HG03108 (cell line): ENCODE results near the gene BACH2.
"Not testable (repeated sequence)": the region's sequence is repeated elsewhere in the genome, so short reads cannot be mapped to it uniquely, and the experiment has no call there.

Experiments used
- ATAC-seq: cut with Tn5 transposase; IDR thresholded peaks from one replicate; pipeline ENCODE4 v1.9.1; 2021; ENCODE audit warnings: moderate library complexity; ENCODE audit not compliant: unreplicated experiment

Gene BACH2

GRCh38 chr6:89979481-89980119 is 317.0 kb downstream of the BACH2 start:
- no peak for ATAC-seq

GRCh38 chr6:89978749-89979145 is 317.9 kb downstream of the BACH2 start:
- ATAC-seq: no peak

GRCh38 chr6:89977808-89978748 is 318.6 kb downstream of the BACH2 start:
- no peak for ATAC-seq

GRCh38 chr6:89976694-89977020 is 320.0 kb downstream of the BACH2 start:
- ATAC-seq: no peak

- no peak for ATAC-seq
Measured at GRCh38 chr6:89975991-89976693, 320.5 kb downstream of the BACH2 start.

- no peak for ATAC-seq
Measured at GRCh38 chr6:89975366-89975765, 321.3 kb downstream of the BACH2 start.

GRCh38 chr6:89974834-89975233 is 321.8 kb downstream of the BACH2 start:
- no peak for ATAC-seq

GRCh38 chr6:89972025-89972381 is 324.6 kb downstream of the BACH2 start:
- no peak for ATAC-seq

- not testable (repeated sequence) for ATAC-seq
Measured at GRCh38 chr6:89971338-89972024, 325.2 kb downstream of the BACH2 start.

GRCh38 chr6:89970609-89971337 is 325.9 kb downstream of the BACH2 start:
- no peak for ATAC-seq

- no peak for ATAC-seq
Measured at GRCh38 chr6:89970072-89970471, 326.6 kb downstream of the BACH2 start.

- ATAC-seq: no peak
Measured at GRCh38 chr6:89966913-89967312, 329.7 kb downstream of the BACH2 start.

- no peak for ATAC-seq
Measured at GRCh38 chr6:89966228-89966544, 330.5 kb downstream of the BACH2 start.

- ATAC-seq: no peak
Measured at GRCh38 chr6:89965441-89966227, 331.0 kb downstream of the BACH2 start.

- no peak for ATAC-seq
Measured at GRCh38 chr6:89963391-89963790, 333.3 kb downstream of the BACH2 start.

- no peak for ATAC-seq
Measured at GRCh38 chr6:89961481-89961880, 335.2 kb downstream of the BACH2 start.

- ATAC-seq: no peak
Measured at GRCh38 chr6:89959883-89960282, 336.8 kb downstream of the BACH2 start.

GRCh38 chr6:89956182-89956581 is 340.5 kb downstream of the BACH2 start:
- no peak for ATAC-seq

- ATAC-seq: no peak
Measured at GRCh38 chr6:89955364-89955763, 341.3 kb downstream of the BACH2 start.

GRCh38 chr6:89954721-89955148 is 341.9 kb downstream of the BACH2 start:
- ATAC-seq: no peak
